Measurements from ENCODE around the gene EFL1.

The EFL1 gene

DNA sequence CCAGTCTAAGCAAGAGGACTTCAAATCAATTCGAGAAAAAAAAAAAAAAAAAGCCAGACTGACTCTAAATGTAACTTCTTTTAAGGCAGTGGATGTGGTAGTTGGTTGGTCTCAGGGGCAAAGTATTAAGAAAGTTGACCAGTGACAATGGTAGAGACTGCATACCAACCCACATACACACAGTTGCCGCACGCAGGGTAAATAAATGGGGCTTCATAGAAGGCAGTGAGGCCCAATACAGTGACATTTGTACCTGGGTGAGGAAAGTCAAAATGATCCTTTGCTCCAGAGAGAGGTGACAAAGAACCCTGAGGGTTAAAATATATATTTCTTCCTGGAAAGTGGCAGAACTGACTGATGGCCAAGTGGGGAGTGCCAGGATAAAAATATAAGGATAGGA, 116.0 kb downstream of the EFL1 start:
- no peak for DNase-seq

DNA sequence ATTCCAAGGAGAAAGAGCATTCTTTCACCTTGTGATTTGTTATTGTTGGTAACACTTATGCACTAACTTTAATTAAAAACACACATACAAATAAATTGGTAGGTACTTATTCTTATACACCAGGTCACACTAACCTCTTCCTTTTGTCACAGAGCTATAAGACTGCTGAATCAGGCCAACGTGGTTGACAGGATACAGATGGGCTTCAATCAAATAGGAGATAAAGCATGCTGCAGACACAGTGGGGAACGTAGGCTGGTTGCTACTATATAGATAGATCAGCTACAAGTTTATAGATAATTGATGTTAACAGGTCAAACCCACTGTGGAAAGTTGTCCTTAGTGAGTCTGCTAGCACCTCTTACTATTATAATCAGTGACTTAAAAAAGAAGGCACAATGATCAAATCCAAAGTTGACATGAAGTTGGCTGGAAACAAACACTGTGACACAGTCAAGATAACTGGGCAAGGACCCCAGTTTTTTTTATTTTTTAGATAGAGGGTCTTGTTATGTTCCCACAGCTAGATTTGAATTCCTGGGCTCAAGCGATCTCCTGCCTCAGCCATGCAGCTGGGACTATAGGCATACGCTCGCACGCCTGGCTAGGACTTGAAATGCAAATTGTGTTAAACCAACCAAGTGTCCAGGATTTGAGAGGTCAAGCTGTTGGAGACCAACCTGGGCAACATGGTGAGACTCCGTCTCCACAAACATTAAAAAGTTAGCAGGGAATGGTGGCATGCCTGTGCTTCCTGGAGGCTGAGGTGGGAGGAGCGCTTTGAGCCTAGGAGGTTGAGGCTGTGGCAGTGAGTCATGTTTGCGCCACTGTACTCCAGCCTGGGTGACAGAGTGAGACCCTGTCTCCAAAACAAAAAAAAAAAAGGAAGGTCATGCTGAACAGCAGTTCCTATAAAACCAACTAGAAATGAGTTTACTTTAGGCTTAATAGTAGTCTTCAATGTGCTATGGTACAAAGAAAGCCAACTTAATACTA, 118.8 kb downstream of the EFL1 start:
- peak; percentile 26 for DNase-seq

DNA sequence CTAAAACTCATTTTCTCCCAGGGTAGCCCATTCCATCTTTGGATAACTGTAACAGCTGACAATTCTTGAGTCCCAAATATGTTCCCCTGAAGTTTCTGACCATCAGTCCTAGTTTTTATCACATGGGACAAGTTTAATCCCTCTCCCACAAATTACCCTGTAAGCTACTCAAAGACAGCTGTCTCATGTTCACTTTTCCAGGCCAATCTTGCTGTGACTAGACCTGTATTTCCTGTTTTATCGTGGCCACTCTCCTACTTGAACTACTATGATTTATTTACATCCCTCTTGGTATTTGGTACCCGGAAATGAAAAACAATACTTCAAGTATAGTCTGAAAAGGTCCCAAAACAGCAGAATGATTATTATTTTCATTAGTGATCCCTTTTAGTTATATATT, 121.6 kb downstream of the EFL1 start:
- DNase-seq, result no peak

DNA sequence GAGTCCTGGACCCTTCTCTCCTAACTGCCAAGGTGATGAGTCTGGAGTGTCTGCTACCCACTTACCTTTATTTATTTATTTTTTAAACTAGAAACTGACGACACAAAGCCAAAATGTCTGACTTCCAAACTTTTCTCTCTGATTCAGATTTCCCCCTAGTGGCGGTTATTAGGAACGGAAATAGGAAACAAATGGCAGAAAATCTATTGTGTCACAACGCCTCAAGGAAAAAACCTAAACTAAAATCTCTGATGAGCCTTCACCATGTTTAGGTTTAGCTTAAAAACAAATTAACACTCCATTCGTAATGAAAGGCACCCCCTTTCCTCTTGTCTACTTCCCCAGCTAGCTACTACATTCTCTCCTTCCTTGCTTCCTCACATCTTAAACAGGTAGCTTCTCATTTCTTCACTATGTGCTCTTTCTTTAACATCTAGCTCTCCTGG, 122.7 kb downstream of the EFL1 start:
- DNase-seq, result peak; percentile 11

GRCh38 chr15:82138306-82138705, 124.2 kb downstream of the EFL1 start:
- no peak for DNase-seq

DNA sequence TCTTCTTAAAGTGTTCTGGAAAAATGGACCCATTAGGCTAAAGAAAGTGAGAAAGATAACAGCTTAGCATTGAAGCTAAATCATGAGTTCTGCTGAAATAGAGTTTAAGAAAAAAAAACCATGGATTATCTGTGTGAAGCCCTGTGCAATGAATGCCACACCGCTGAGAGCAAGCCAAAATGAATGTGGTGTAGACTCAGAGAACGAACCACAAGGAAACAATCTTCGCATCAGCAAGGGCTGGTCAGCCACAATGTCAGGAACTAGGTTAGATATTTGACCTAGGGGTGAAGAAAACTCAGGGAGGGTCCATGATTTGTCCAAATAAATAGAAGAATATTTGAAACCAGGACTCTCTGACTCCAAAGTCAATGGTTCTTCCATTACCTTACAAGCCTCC, 125.3 kb downstream of the EFL1 start:
- no peak for DNase-seq

DNA sequence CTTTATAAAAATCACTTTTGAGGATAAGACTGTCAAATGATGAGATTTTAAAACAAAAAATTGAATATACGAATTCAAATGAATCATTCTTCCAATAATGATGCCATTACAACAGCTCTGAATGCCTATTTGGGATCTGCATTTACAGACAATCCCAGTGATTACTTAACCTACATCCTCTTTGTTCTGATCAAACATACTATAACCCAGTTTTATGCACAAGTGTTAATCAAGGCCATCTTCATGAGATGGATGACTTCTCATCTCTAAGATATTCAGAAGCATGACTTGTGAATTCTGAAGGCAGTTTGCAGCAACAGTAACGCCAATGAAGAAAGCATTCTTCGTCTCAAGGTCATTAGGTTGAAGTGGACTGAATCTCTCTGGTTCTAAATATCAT, 126.4 kb downstream of the EFL1 start:
- DNase-seq, result no peak

DNA sequence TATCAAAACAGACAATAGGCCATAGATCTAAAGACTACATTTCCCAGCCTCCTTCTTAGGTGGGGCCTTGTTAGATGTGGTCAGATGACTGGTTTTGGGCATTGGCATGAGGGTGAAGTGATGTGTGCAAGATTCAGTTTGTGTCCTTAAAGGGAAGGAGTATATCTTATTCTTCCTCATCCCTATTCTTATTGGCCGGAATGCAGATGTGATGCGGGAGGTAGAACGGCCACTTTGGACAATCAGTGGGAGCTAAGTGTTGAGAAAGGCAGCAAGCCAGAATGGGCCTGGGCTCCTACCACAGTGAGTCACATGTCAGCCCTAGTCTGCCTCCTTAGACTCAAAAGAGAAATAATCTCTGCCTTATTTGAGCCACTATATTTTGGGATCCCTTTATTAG, 126.9 kb downstream of the EFL1 start:
- no peak for DNase-seq

DNA sequence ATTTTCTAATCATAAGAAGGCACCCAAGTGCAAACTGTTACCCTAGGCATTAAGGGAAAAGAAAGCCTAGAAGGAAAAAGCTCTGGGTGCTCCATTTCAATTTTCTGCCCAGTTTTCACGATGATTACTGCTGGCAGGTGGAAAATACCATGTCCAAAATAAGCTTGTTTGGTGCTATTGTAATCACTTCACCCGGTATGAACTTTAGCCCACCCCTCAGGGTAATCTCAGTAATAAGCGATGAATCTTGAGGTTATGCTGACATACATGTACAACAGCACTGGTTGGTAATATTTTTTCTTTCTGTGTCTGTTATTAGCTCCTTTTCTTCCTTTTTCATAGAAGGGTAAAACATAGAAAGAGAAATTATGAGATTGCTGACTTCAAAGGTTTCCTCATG, 128.1 kb downstream of the EFL1 start:
- DNase-seq, result no peak

- DNase-seq, result no peak
Measured at GRCh38 chr15:82133251-82133650, 129.3 kb downstream of the EFL1 start.

- DNase-seq, result no peak
Measured at GRCh38 chr15:82132742-82133141, 129.8 kb downstream of the EFL1 start.

DNA sequence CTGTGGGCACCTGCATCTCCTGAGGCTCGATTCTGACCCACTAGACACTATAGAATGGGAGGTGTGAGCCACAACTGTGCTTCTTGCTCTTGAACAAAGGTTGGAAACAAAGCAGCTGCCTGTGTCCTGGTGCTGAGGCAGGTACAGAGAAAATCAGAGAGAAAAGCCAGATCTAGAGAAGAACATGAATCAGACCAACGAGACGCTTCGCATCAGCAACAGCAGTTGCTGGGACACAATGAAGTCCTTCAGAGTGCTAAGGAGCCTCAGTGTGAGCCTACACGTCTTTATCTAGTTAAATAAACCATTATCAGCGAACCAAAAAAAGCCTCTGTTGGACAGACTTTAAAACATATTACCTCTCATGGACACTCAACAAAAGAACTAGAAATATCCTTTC, 130.4 kb downstream of the EFL1 start:
- no peak for DNase-seq

GRCh38 chr15:82130248-82130647, 132.3 kb downstream of the EFL1 start:
- no peak for DNase-seq

DNA sequence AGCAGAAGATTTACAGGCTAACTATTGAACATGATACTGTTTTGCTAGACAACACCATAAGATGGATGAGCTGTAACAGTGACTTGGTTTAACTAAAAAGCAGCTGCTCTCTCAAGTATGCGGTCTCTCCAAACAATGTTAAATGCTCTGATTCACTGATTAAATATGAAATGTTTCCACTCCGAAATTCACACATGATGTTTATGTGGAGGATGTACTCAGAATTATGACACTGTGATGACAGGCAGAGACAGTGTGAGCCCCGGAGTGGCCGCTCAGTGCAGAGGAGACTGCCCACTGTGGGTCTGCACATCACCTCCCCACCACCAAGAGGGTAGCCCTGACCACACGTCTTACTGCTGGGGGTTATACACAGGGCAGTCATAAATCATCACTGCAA, 132.8 kb downstream of the EFL1 start:
- DNase-seq, result no peak

- DNase-seq, result no peak
Measured at GRCh38 chr15:82129149-82129692, 133.3 kb downstream of the EFL1 start.

- peak; percentile 58 for DNase-seq
Measured at GRCh38 chr15:82128401-82129148, 134.0 kb downstream of the EFL1 start.

DNA sequence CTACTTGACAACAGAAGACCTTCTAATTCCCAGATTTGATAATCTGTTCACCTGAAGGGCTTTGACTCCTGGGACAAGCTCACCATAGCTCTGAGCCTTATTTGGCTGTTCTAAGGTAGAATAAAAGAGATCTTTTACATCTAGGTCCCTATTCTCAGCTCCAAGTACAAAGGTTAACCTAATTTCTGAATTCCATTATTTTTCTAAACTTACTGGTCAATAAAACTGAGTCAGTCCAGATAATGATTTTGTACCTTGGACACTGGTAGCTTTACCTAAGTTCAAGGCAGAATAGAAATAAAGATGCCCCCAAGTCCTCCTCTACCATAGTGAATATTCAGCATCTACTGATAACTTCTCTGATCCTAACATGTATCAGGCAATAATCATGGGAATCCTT, 135.0 kb downstream of the EFL1 start:
- DNase-seq, result no peak

DNA sequence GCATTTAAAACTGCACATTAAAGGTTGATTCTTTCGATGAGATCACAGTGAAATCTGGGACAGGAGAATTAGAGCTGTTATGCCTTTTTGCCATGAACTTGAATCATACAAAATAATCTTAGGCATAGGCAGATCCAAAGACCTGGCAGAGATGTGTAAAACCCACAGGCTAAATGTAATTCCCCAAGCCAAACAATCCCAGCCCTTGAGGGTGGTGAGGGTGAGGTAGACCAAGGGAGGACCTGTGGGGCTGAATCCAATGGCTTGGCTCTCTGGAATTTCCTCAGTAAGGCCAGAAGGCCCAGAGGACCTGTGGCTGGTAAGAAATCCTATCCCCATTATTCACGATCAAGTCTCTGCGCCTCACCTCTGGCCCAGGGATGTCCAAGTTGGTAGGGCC, 136.2 kb downstream of the EFL1 start:
- no peak for DNase-seq

DNA sequence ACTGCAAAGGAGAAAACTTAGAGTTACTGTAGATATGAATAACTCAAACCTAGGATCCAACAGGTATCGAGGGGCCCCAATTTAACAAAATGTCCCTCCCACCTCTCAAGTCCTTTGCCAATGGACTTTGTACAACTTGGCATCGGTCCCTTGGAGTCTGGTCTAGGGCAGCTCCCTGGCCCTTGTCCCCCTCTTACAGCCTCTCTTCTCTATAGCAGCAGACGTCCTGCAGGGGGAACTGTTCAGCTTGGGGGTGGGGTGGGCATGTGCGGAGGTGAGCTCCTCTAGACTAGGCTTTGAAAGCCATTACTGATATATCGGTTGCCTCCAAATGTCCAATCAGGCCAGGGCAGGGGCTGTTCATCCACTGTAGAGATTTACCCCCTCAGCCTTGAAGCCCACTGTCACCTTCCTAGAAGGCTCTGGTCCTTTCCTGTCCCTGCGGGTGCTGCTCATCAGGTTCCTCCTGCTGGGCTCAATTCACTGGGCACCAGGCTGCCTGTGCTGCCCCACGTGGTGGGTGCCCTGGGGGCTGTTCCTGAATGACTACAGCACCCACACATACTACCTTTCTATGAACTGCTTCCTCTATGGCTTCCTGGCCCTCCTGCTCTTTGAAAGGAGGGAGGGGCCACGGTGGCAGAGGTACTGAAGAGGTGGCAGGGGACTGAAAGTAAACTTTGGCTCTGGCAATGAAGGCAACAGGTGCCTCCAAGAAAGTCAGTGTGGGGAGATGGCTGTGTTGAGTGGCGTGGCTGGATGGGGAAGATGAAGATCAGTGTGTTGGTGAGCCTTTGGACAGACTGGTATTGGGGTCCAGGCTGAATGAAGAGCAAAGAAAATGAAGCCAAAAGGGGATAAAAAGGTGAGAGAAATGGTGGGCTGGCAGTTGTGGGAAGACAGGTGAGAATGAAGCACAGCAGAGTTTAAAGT, 137.9 kb downstream of the EFL1 start:
- no peak for DNase-seq

- DNase-seq, result no peak
Measured at GRCh38 chr15:82122746-82123400, 139.7 kb downstream of the EFL1 start.

- DNase-seq, result no peak
Measured at GRCh38 chr15:82118040-82118439, 144.5 kb downstream of the EFL1 start.

DNA sequence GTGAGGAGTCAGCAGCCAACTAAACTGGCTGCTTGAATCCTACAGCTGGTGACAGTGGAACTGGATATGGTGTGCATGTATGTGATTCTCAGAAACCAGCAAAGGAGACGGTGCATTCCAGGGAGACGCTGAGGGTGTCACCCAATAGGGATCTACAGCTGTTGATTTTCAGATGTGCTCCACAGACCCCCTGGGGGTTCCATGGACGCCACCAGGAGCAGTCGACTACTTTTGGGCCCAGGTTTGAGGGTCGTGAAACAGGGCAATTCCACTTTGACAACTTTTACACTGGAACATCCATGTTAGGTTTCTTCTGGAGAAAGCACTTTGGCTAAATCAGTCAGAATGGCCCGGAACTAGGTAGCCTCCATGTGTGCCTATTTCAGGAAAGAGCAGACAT, 145.2 kb downstream of the EFL1 start:
- DNase-seq, result no peak
